GM10266 (cell line): ENCODE results near the gene TMEM220.

Experiments used
- DNase-seq: peaks from one replicate; pipeline ENCODE4 v3.0.0; 2012; ENCODE audit errors: extremely low spot score
- TF ChIP-seq, protein P1 (sequence below): IDR thresholded peaks from 2 replicates; pipeline ENCODE4 v1.5.1; 2012; ENCODE audit warnings: mild to moderate bottlenecking, low read depth; ENCODE audit not compliant: control insufficient read depth, insufficient read depth; ENCODE audit errors: missing control alignments

Gene TMEM220

DNA sequence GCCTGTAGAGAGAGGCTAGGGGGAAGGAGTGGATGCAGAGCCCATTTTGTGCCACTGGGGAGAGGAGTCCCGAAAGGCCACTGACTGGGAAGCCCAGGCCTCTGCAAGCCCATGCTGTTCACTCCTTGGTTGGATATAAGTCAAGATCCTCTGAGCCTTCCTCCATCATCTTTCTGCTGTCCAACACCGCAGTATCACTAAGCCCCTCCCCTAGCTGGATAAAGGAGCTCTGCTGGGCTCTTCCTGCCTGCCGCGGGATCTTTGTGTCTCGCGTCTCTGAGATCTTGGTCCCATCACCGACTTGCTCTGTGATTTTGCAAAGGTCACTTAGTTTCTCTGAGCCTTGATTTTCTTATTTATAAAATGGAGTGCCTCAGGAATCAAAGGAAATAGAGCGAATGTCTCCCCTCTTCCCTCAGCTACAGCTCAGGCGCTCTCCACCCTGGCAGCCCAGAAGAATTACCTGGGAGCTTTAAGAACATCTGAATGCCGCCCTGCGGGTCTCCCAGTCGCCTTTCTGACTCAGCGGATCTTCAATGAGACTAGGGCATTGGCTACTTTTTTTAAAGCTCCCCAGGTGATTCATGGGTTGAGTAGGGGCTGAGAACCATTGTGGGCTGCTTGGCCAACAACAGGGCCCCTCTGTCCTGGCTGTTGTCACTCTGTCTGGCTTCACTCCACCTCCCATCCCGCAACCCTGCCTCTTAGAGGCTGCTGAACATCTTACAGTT is 25.2 kb upstream of the TMEM220 start:
- no peak for DNase-seq
- TF ChIP-seq, protein P1, sequence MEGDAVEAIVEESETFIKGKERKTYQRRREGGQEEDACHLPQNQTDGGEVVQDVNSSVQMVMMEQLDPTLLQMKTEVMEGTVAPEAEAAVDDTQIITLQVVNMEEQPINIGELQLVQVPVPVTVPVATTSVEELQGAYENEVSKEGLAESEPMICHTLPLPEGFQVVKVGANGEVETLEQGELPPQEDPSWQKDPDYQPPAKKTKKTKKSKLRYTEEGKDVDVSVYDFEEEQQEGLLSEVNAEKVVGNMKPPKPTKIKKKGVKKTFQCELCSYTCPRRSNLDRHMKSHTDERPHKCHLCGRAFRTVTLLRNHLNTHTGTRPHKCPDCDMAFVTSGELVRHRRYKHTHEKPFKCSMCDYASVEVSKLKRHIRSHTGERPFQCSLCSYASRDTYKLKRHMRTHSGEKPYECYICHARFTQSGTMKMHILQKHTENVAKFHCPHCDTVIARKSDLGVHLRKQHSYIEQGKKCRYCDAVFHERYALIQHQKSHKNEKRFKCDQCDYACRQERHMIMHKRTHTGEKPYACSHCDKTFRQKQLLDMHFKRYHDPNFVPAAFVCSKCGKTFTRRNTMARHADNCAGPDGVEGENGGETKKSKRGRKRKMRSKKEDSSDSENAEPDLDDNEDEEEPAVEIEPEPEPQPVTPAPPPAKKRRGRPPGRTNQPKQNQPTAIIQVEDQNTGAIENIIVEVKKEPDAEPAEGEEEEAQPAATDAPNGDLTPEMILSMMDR = no peak

DNA sequence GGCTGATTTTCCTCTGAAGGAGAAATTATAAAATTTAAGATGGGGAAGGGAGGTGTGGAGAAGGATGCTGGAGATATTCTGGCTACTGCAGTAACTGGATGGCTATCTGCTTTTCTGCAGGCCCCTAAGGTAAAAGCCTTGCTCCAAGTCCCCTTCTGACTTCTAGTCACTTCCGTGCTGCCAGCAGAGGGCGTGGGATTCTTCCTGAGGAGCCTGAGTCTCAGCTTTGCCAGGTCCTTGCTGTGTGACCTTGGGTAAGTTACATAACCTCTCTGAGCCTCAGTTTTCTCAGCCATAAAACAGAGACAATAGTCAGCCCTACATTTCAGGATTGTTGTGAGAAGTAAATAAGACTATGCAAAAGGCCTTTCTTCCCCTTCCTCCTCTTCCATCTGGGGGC is 24.3 kb upstream of the TMEM220 start:
- TF ChIP-seq, protein P1 = peak; percentile 46
- peak; percentile 37 for DNase-seq

DNA sequence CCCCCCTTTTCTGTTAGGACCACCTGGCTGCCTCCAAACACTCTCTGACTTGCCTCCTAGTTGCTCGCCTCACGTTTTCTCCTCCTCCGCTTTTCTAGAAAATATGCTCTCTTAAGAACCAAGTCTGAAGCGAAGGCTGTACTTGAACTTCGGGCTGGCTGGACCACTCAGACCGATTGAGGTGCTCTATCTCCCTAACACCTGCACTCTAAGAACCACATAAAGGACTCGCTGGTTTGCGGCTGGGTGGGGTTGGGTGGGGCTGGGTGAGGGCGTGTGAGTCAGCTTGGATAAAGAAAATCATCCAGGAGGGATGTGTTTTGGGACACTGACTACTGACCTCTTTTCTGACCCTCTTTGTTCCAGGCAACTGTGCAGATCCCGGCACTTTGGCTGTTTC is 22.9 kb upstream of the TMEM220 start:
- TF ChIP-seq, protein P1 = no peak
- DNase-seq = no peak

DNA sequence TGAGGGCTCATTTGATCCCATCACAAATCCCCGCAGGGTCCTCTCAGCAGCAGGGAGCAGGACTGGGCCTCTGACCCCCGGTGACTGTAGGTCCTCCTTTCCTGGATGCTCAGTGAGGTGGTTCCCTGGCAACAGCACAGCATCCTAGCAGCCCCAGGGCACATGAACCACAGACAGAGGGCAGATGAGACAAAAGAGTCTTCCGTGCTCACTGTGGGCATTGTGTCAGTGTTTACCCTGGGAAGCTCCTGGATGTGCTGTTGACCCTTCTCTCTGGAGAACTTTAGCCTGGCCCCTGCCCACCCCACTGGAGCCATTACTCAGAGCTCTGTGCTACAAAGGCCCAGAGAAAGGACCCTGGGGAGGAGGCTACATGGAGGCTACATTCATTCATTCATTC is 21.7 kb upstream of the TMEM220 start:
- TF ChIP-seq, protein P1 = no peak
- DNase-seq = no peak

DNA sequence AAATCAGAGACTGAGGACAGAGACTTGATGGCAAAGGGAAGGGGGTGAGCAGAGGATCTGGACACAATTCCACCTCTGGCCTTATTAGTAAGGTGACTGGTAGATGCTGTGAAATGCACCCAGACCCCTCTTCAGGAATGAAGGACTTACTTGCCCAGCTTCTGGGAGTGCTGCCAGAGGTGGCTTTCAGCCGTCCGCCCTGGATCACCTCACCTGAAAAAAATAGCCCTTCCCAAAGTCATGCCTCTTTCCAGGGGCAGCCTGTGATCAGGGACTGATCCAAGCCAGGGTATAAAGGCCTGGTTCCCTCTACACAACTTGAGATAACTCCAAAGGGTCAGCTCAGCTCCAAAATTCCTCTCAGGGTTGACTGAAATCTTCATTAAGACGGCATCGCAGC is 20.4 kb upstream of the TMEM220 start:
- DNase-seq = no peak
- TF ChIP-seq, protein P1 = no peak

DNA sequence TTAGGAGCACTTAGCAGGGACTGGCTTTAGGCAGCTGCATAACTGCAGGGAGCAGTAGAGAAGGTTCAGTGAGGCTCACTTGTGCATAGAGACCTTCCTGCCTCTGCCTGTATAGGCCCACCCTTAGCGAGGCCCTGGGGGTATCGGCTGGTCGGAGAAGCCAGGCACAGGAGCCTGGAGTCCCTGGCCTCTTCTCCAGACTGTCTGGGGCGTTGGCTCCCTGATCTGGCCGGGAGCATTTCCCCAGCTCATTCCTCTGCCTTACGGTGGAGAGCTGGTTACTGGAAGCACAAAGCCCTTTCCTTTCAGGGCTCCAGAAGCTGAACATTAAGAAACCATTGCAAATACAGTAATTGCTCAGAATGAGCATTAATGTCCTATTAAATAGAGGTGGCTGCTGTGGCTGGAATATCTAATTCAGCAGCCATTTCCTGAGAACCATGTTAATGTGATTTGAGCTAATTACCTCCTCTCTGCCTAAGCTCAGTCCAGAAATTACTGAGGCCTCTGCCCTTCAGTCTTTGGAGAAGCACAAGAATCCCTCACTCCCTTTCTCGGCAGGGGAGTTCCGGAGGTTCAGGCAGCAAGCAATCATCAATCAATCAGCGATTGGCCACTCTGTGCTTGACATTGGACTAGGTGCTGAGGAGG is 18.8 kb upstream of the TMEM220 start:
- TF ChIP-seq, protein P1 = no peak
- no peak for DNase-seq

DNA sequence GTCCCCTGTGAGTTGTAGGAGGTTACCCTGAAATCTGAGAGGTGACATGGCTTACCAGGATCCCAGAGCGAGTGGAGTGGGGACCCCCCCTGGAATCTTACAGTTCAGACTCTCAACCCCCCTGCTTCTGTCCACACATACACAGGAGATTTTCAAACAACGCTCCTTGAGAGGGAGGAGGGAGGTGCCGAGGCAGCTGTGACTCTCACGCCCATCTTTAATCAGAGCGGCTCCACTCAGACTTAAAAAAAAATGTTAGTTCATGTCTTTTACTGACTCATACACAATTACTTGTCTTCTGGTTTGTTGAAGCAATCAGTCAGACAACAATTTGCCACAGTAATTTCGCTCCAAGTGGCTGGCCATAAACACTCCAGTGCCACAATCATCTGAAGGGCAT is 15.4 kb upstream of the TMEM220 start:
- no peak for DNase-seq
- TF ChIP-seq, protein P1 = no peak
